ENCODE results near the gene GPI.
A peak's percentile ranks its signal among the peaks of the same experiment; 100 is the strongest.
"Not testable (repeated sequence)": the region's sequence is repeated elsewhere in the genome, so short reads cannot be mapped to it uniquely, and the experiment has no call there.

The GPI gene

GRCh38 chr19:34364830-34365462, at the start of gene GPI:
Gene GPI, plus strand, starts transcription at chr19:34365196. Its CDS starts 71 bp downstream, at chr19:34365267.
- peak; percentile 62 to 74 for DNase-seq (ENCODE audit: low read depth in 2 of 2)

- no peak for DNase-seq (ENCODE audit: low read depth in 2 of 2)
Observed at GRCh38 chr19:34316247-34316646, 48.7 kb upstream of the GPI start.

- DNase-seq (ENCODE audit: low read depth in 2 of 2): no peak
Observed at GRCh38 chr19:34316741-34317301, 48.2 kb upstream of the GPI start.

- DNase-seq (ENCODE audit: low read depth in 2 of 2): no peak
Observed at GRCh38 chr19:34317311-34317927, 47.6 kb upstream of the GPI start.

- DNase-seq (ENCODE audit: low read depth in 2 of 2): no peak
Observed at GRCh38 chr19:34319230-34319585, 45.8 kb upstream of the GPI start.

- no peak for DNase-seq (ENCODE audit: low read depth in 2 of 2)
Observed at GRCh38 chr19:34319785-34320184, 45.2 kb upstream of the GPI start.

GRCh38 chr19:34320277-34320676, 44.7 kb upstream of the GPI start:
- no peak for DNase-seq (ENCODE audit: low read depth in 2 of 2)

- DNase-seq (ENCODE audit: low read depth in 2 of 2): no peak
Observed at GRCh38 chr19:34321735-34322134, 43.3 kb upstream of the GPI start.

GRCh38 chr19:34323433-34324204, 41.4 kb upstream of the GPI start:
- no peak for DNase-seq (ENCODE audit: low read depth in 2 of 2)

GRCh38 chr19:34324320-34324719, 40.7 kb upstream of the GPI start:
- no peak for DNase-seq (ENCODE audit: low read depth in 2 of 2)

GRCh38 chr19:34325181-34325580, 39.8 kb upstream of the GPI start:
- no peak for DNase-seq (ENCODE audit: low read depth in 2 of 2)

GRCh38 chr19:34325981-34326787, 38.8 kb upstream of the GPI start:
- no peak for DNase-seq (ENCODE audit: low read depth in 2 of 2)

- DNase-seq (ENCODE audit: low read depth in 2 of 2): no peak
Observed at GRCh38 chr19:34327851-34328250, 37.1 kb upstream of the GPI start.

GRCh38 chr19:34328982-34329381, 36.0 kb upstream of the GPI start:
- DNase-seq (ENCODE audit: low read depth in 2 of 2): no peak

- no peak for DNase-seq (ENCODE audit: low read depth in 2 of 2)
Observed at GRCh38 chr19:34330116-34330515, 34.9 kb upstream of the GPI start.

GRCh38 chr19:34330596-34330995, 34.4 kb upstream of the GPI start:
- DNase-seq (ENCODE audit: low read depth in 2 of 2): not testable (repeated sequence)

- DNase-seq (ENCODE audit: low read depth in 2 of 2): not testable (repeated sequence)
Observed at GRCh38 chr19:34331596-34331995, 33.4 kb upstream of the GPI start.

- DNase-seq (ENCODE audit: low read depth in 2 of 2): no peak
Observed at GRCh38 chr19:34332027-34332760, 32.8 kb upstream of the GPI start.

GRCh38 chr19:34335914-34336313, 29.1 kb upstream of the GPI start:
- DNase-seq (ENCODE audit: low read depth in 2 of 2): no peak

- DNase-seq (ENCODE audit: low read depth in 2 of 2): peak in 1 of 2 donors; percentile 54
Observed at GRCh38 chr19:34336781-34337271, 28.2 kb upstream of the GPI start.

GRCh38 chr19:34337739-34338138, 27.3 kb upstream of the GPI start:
- no peak for DNase-seq (ENCODE audit: low read depth in 2 of 2)

All from stimulated activated CD4-positive, alpha-beta T cell treated with anti-CD3 and anti-CD28 coated beads, Interleukin-1b, Interleukin-23, amount 100 ng/mL, for 4 hours (primary cell).